ENCODE data around the gene MED13. TPM values are rescaled to one million over a fixed set of nuclear protein-coding genes. Genes with fewer than 3 reads are reported as not detected.

The MED13 gene
- total RNA-seq, 2 donors from 2014 or later: 66.0 to 67.7 TPM

GRCh38 chr17:62098623-62099231 lies 33.6 kb upstream of the MED13 start:
- H3K27me3 Mint-ChIP-seq (ENCODE audit: insufficient read depth): peaks cover 2% of the 10 kb centered on the region
- DNase-seq: no peak
- no peaks in the 10 kb centered on the region for H3K9me3 Mint-ChIP-seq
- Histone ChIP-seq H3K27me3 (ENCODE audit: control insufficient read depth, insufficient read depth, low read length, poor library complexity, severe bottlenecking) (no peaks in the 10 kb centered on the region), H3K9ac (ENCODE audit: extremely low read depth, low read length, poor library complexity, severe bottlenecking) (no peak overlapping the region), H3K4me3 (ENCODE audit: low read length) (no peak overlapping the region), H3K4me1 (ENCODE audit: control insufficient read depth, insufficient read depth, low read length) (no peaks in the 10 kb centered on the region), H3K36me3 (ENCODE audit: control insufficient read depth, insufficient read depth, low read length) (no peaks in the 10 kb centered on the region), H3K9me3 (ENCODE audit: control insufficient read depth, low read length) (no peaks in the 10 kb centered on the region), H3K27ac (ENCODE audit: low read depth, low read length) (no peak overlapping the region)
- no peaks in the 10 kb centered on the region for H3K36me3 Mint-ChIP-seq (ENCODE audit: low read depth)
- WGBS, 2 experiments (ENCODE audit: insufficient coverage in 1 of 2, insufficient read length in 1 of 2): 89 to 100% methylated on average over 3 to 4 of the region's 4 CpGs
- peaks cover 4% of the 10 kb centered on the region for H3K4me1 Mint-ChIP-seq
- H3K4me3 Mint-ChIP-seq: no peak overlapping the region
- no peak overlapping the region for H3K27ac Mint-ChIP-seq
- no peak for TF ChIP-seq CTCF (conservative IDR thresholded peaks at IDR 0.05)

GRCh38 chr17:62096401-62096670 lies 31.3 kb upstream of the MED13 start:
- Mint-ChIP-seq H3K27ac (no peak overlapping the region), H3K4me3 (no peak overlapping the region), H3K9me3 (no peaks in the 10 kb centered on the region), H3K4me1 (no peaks in the 10 kb centered on the region), H3K36me3 (ENCODE audit: low read depth) (no peaks in the 10 kb centered on the region), H3K27me3 (ENCODE audit: insufficient read depth) (peaks cover 2% of the 10 kb centered on the region)
- 80 to 93% methylated on average over 1 to 3 of the region's 3 CpGs for WGBS, 2 experiments (ENCODE audit: insufficient coverage in 1 of 2, insufficient read length in 1 of 2)
- Histone ChIP-seq H3K27ac (ENCODE audit: low read depth, low read length) (no peak overlapping the region), H3K9ac (ENCODE audit: extremely low read depth, low read length, poor library complexity, severe bottlenecking) (no peak overlapping the region), H3K4me1 (ENCODE audit: control insufficient read depth, insufficient read depth, low read length) (no peaks in the 10 kb centered on the region), H3K27me3 (ENCODE audit: control insufficient read depth, insufficient read depth, low read length, poor library complexity, severe bottlenecking) (no peaks in the 10 kb centered on the region), H3K9me3 (ENCODE audit: control insufficient read depth, low read length) (no peaks in the 10 kb centered on the region), H3K36me3 (ENCODE audit: control insufficient read depth, insufficient read depth, low read length) (no peaks in the 10 kb centered on the region), H3K4me3 (ENCODE audit: low read length) (no peak overlapping the region)
- no peak for DNase-seq
- TF ChIP-seq CTCF (conservative IDR thresholded peaks at IDR 0.05): no peak

GRCh38 chr17:62094175-62094574 lies 29.1 kb upstream of the MED13 start:
- Mint-ChIP-seq H3K27ac (no peak overlapping the region), H3K9me3 (no peaks in the 10 kb centered on the region), H3K36me3 (ENCODE audit: low read depth) (no peaks in the 10 kb centered on the region), H3K27me3 (ENCODE audit: insufficient read depth) (peaks cover 2% of the 10 kb centered on the region), H3K4me1 (peaks cover 6% of the 10 kb centered on the region), H3K4me3 (no peak overlapping the region)
- Histone ChIP-seq H3K27me3 (ENCODE audit: control insufficient read depth, insufficient read depth, low read length, poor library complexity, severe bottlenecking) (no peaks in the 10 kb centered on the region), H3K9ac (ENCODE audit: extremely low read depth, low read length, poor library complexity, severe bottlenecking) (no peak overlapping the region), H3K9me3 (ENCODE audit: control insufficient read depth, low read length) (no peaks in the 10 kb centered on the region), H3K4me3 (ENCODE audit: low read length) (no peak overlapping the region), H3K4me1 (ENCODE audit: control insufficient read depth, insufficient read depth, low read length) (no peaks in the 10 kb centered on the region), H3K27ac (ENCODE audit: low read depth, low read length) (no peak overlapping the region), H3K36me3 (ENCODE audit: control insufficient read depth, insufficient read depth, low read length) (no peaks in the 10 kb centered on the region)
- no peak for DNase-seq
- no peak for TF ChIP-seq CTCF (conservative IDR thresholded peaks at IDR 0.05)
- WGBS, 2 experiments (ENCODE audit: insufficient coverage in 1 of 2, insufficient read length in 1 of 2): 51 to 75% methylated on average over 2 of the region's 2 CpGs

Data from endodermal cell (in vitro differentiated cells).